Left lung (tissue), 10 donors: ENCODE data around the gene HERC5. TPM values are rescaled to one million over a fixed set of nuclear protein-coding genes. Genes with fewer than 3 reads are reported as not detected.
A peak's percentile ranks its signal among the peaks of the same experiment; 100 is the strongest.

ENCODE experiments used
- ATAC-seq: fragments of 200-7000 bp; cut with Tn5 transposase; one replicate; pipeline ENCODE4 v1.9.1; 2020; ENCODE audit warnings: moderate library complexity
- DNase-seq, 4 donors: peaks; one replicate each; pipeline ENCODE4 v3.0.0-alpha.2; 2013 to 2020
- H3K27ac ChIP-seq, 2 donors: fragments of 200-600 bp; sonication (generic) in 1 of 2; one replicate each; pipeline versions ENCODE4 v1.5.0 to v1.8.0; 2020 to 2021
- H3K27me3 ChIP-seq, 2 donors: fragments of 200-600 bp; sonication (generic) in 1 of 2; one replicate each; pipeline versions ENCODE4 v1.5.0 to v1.8.0; 2020 to 2021
- H3K36me3 ChIP-seq, 2 donors: fragments of 200-600 bp; sonication (generic) in 1 of 2; one replicate each; pipeline versions ENCODE4 v1.5.0 to v1.8.0; 2020 to 2021
- H3K4me1 ChIP-seq, 2 donors: fragments of 200-600 bp; one replicate each; pipeline ENCODE4 v1.8.0; 2021
- H3K4me3 ChIP-seq, 2 donors: fragments of 200-600 bp; sonication (generic) in 1 of 2; one replicate each; pipeline versions ENCODE4 v1.5.0 to v1.8.0; 2020 to 2021; ENCODE audit warnings: mild to moderate bottlenecking in 1 of 2
- H3K9me3 ChIP-seq, 2 donors: fragments of 200-600 bp; sonication (generic) in 1 of 2; one replicate each; pipeline versions ENCODE4 v1.5.0 to v1.8.0; 2020 to 2021
- CTCF ChIP-seq, 2 donors: fragments of 200-600 bp; sonication (generic) in 1 of 2; IDR thresholded peaks; one replicate each; pipeline versions ENCODE4 v1.5.0 to v1.8.0; 2021; ENCODE audit warnings: antibody characterized with exemption in 2 of 2
- intact Hi-C, 2 donors: fragments of 100-400 bp; cut with DNase I; formaldehyde crosslinking; loops; one replicate each; pipeline versions ENCODE4 v1.11.2 to v1.14.2; 2022
- polyA plus RNA-seq, 6 donors: library from polyadenylated mRNA; unstranded; fragments of 120-200 nt; gene quantifications; one replicate each; pipeline ENCODE4 v1.2.1, GENCODE V29; 2013; ENCODE audit not compliant: insufficient read length in 6 of 6
- total RNA-seq, 2 donors: library from RNA; stranded (reverse); fragmentation: NEBNext Ultra II Directional; extraction: Animal tissue kit (Norgen Biotek cat#: 25700); gene quantifications; one replicate each; pipeline ENCODE4 v1.2.1, GENCODE V29; 2021
- donor health status: DM: no; HTN: yes; CAD: no.
- donor health status: DM: no; HTN: no; CAD: no.

HERC5 gene
- total and polyA plus RNA-seq, 8 donors: 4.4 to 8.0 (median 5.6) TPM

GRCh38 chr4:88465653-88466192 is 8.8 kb downstream of the HERC5 start:
- no peaks in the 10 kb centered on the region for H3K27me3 ChIP-seq
- ATAC-seq: no peak
- no peaks in the 10 kb centered on the region for H3K4me1 ChIP-seq
- DNase-seq: no peak
- peaks cover 0 to 26% of the 10 kb centered on the region in 2 donors for H3K36me3 ChIP-seq
- intact Hi-C loops: no loop called here
- no peak overlapping the region for H3K27ac ChIP-seq
- H3K4me3 ChIP-seq: no peak overlapping the region
- TF ChIP-seq CTCF (IDR thresholded peaks at IDR 0.05): no peak
- H3K9me3 ChIP-seq: no peaks in the 10 kb centered on the region

GRCh38 chr4:88467392-88467791 is 10.5 kb downstream of the HERC5 start:
- intact Hi-C loops: no loop called here
- H3K4me3 ChIP-seq: no peak overlapping the region
- H3K9me3 ChIP-seq: no peaks in the 10 kb centered on the region
- H3K27ac ChIP-seq: no peak overlapping the region
- DNase-seq: no peak
- peaks cover 0 to 31% of the 10 kb centered on the region in 2 donors for H3K36me3 ChIP-seq
- TF ChIP-seq CTCF (IDR thresholded peaks at IDR 0.05): no peak
- peak; percentile 32 for ATAC-seq
- H3K4me1 ChIP-seq: no peaks in the 10 kb centered on the region
- H3K27me3 ChIP-seq: no peaks in the 10 kb centered on the region

- intact Hi-C loops: no loop called here
- H3K4me1 ChIP-seq: no peaks in the 10 kb centered on the region
- no peak for DNase-seq
- ATAC-seq: no peak
- no peak overlapping the region for H3K27ac ChIP-seq
- no peak overlapping the region for H3K4me3 ChIP-seq
- no peak for TF ChIP-seq CTCF (IDR thresholded peaks at IDR 0.05)
- H3K27me3 ChIP-seq: no peaks in the 10 kb centered on the region
- no peaks in the 10 kb centered on the region for H3K9me3 ChIP-seq
- H3K36me3 ChIP-seq: peaks cover 0 to 5% of the 10 kb centered on the region in 2 donors
Measured at GRCh38 chr4:88477229-88477860, 20.4 kb downstream of the HERC5 start.

- no peaks in the 10 kb centered on the region for H3K4me1 ChIP-seq
- H3K9me3 ChIP-seq: no peaks in the 10 kb centered on the region
- no peak overlapping the region for H3K4me3 ChIP-seq
- H3K36me3 ChIP-seq: peaks cover 0 to 5% of the 10 kb centered on the region in 2 donors
- no peak for DNase-seq
- intact Hi-C loops: no loop called here
- no peak for ATAC-seq
- no peak for TF ChIP-seq CTCF (IDR thresholded peaks at IDR 0.05)
- H3K27ac ChIP-seq: no peak overlapping the region
- H3K27me3 ChIP-seq: no peaks in the 10 kb centered on the region
Measured at GRCh38 chr4:88478247-88478646, 21.3 kb downstream of the HERC5 start.

GRCh38 chr4:88481537-88481936 is 24.6 kb downstream of the HERC5 start:
- Histone ChIP-seq H3K4me1 (no peaks in the 10 kb centered on the region), H3K4me3 (no peak overlapping the region), H3K27ac (no peak overlapping the region), H3K9me3 (no peaks in the 10 kb centered on the region), H3K36me3 (no peaks in the 10 kb centered on the region), H3K27me3 (no peaks in the 10 kb centered on the region)
- no peak for TF ChIP-seq CTCF (IDR thresholded peaks at IDR 0.05)
- DNase-seq (no peak), ATAC-seq (no peak)
- intact Hi-C loops: no loop called here
